Hippocampal formation (tissue), 2 donors: ENCODE data around the gene TDRD7.
A peak's percentile ranks its signal among the peaks of the same experiment; 100 is the strongest.
"Not testable (repeated sequence)": the region's sequence is repeated elsewhere in the genome, so short reads cannot be mapped to it uniquely, and the experiment has no call there.

Source experiments
- DNase-seq, 2 donors: peaks; one replicate each; lab custom pipeline; 2025; lab: John Stamatoyannopoulos, UW

Gene TDRD7

DNA sequence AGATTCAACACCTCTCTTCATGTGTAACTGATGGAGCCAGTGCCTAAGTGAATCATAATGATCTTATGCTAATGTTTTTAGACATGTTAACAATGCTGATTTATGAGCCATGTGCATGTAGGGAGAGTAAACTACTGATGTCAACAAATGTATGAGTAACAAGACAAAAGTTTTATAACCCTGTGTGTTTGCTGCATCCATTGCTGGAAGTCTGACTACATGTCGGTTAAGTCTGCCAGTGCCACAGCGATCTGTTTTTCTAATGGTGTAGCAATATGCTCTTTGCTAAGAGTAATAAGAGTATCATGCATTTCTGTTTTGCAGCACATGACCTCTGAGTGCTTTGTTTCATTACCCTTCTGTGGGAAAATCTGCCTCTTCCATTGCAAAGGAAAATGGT lies 63.2 kb downstream of the TDRD7 start:
- DNase-seq: no peak

DNA sequence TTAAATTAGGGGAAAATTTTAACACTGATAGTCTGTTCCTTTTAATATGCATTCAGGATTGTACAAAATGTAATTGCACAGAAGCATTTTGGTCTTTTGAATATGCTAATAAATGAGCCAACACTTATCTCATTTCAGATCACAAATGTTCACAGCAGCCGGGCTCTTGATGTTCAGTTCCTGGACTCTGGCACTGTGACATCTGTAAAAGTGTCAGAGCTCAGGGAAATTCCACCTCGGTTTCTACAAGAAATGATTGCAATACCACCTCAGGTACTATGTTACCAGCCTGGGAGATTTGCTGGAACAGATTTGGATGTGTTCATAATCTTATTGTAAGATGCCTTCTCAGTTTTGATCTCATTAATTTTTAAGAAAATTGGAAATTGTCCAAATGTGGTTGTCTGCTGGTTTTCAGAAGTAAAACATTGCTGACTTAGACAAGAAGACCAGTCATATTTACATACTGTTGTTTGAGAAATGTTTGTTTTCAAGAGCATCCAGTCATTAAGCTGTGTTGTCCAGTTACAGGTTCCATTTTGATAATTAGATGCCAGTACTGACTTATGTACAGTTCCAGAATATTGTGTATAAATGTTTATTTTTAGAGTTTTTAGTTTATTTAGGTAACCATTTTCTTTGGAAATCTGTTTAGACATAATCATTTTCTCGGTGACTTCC lies 66.5 kb downstream of the TDRD7 start:
- no peak for DNase-seq

DNA sequence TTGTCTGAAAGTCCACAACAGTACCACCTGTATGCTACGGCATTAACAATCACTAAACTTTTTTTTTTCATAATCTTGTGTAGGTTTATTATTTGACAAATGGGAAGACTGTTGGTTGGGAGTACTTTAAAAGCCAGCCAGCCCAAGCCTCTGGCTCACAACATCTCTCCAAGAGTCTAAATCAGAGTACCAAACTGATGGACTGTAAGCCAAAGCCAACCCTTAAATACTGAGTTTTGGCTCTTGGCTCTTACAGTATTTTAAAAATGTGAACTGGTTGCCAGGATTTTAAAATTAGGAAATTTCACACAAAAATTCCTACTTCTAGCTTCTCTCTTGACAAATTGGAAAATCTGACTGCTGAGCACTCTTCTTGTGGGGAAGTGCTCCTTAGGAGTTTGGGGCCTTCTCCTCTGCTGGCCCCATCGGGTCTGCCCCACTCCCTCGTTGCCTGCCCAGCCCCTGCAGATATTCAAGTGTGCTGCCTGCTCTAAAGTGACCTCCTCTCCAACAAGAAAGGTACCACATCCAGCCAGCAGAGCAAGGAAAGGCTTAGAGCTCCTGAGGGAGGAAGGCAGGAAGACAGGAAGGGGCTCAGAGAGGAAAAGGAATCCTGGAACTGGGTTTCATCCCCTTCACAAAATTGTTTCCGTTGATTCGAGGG lies 67.7 kb downstream of the TDRD7 start:
- DNase-seq: no peak

DNA sequence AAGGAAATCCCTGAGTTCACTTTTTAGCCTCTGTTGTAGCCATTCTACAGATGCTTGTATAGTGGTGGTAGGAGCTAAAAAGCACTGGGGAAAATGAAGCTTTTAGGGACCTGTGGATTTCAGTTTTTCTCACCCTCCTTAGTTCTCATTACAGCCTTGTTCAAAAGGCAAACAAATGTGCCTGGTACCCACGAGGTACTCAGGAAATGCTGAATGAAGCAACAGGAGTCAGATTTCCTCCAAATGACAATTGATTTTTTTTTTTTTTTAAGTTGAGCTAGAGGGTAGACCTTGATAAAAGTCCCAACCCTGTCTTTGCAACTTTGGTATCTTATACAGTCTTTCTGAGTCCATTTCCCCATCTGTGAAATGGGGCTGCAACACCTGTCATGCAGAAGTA lies 68.3 kb downstream of the TDRD7 start:
- DNase-seq: no peak

DNA sequence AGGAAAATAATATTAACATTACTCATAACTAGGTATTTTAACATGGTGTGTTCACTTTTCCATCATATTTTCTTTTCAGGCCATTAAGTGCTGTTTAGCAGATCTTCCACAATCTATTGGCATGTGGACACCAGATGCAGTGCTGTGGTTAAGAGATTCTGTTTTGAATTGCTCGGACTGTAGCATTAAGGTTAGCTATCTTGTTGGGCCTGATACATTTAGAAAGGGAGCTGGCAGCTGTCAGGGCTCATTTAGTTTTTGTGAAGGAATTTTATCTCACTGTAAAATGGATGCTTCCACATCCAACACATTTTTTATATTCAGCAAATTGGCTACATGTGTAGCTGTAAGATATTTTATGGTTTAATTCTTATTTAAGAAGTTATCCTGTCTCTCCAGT lies 68.9 kb downstream of the TDRD7 start:
- no peak for DNase-seq

DNA sequence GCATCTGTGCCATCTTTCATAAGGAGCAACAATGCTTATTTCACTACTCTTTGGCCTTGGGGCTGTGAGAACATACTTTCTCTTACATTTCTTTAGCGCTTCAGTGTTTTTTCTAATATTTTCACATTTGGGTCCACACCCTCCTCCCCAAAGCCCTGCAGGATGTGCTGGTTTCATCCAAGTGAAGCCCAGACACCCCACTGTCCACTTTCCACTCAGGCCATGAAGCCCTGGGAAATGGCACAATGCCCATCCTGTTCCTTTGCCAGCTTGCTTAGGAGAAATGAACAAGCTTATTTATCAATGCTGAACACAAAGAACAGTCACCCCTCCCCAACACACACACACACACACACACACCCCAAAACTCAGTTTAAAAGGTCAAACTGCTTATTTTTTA lies 72.2 kb downstream of the TDRD7 start:
- DNase-seq: peak; percentile 57 to 66

DNA sequence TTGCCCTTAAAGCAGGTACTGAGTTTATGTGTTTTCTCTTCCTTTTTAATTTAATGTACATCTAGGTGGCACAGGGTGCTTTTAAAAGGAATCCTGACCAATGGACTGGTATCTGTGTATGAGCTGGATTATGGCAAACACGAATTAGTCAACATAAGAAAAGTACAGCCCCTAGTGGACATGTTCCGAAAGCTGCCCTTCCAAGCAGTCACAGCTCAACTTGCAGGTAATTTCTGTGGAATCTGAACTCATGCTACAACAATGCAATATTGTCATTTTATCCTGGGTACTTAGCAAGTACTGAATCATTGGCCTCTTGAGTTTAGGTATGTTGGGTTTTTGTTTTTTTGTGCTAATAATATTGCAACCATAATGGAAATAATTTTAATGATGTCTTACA lies 75.2 kb downstream of the TDRD7 start:
- DNase-seq: no peak

DNA sequence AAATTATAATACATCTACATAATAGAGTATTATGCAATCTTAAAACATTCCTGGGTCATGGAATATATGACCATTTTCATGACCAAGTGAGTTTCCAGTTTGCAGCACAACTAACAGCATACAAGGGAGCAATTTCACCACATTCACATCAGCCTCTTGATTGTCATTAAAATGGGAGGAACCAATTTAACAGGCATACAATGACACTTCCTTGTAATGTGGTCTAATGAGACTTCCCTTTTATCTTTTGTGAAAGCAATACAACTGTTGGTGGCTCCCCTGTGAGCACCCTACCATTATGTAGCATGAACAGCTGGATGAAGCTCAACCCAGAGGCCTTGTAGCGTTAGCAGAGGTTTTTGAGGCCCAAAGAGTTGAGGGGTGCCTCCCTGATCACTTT lies 76.0 kb downstream of the TDRD7 start:
- DNase-seq: no peak

DNA sequence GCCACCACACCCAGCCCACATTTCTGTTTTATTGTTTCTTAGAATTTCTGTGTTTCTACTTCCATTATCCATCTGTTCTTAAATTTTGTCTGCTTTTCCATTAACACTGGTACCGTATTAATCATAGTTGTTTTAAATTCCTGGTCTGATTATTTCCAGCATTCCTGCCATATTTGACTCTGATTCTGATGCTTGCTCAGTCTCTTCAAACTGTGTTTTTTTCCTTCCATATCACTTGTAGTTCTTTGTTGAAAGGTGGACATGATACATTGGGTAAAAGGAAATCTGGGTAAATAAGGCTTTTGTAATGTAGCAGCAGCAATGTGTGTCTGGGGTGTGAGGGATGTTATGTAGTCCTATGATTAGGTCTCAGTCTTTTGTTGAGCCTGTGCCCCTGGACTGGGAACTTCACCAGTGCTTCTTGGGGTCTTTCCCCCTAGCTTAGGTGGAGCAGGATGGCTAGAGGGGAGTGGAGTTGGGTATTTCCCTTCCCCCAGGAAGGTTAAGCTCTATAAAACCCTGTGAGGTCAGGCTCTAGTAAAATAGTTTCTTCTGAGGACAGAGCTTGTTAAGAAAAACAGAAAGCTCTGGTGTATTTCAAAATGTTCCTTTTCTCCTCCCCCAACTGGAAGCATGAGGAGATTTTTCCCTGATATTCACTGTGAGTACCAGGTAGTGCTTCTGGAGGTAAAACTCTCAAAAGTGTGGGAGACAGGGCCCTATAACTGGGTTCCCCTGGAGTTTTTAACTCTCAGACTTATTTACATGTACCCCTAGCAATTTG lies 79.5 kb downstream of the TDRD7 start:
- DNase-seq: no peak

DNA sequence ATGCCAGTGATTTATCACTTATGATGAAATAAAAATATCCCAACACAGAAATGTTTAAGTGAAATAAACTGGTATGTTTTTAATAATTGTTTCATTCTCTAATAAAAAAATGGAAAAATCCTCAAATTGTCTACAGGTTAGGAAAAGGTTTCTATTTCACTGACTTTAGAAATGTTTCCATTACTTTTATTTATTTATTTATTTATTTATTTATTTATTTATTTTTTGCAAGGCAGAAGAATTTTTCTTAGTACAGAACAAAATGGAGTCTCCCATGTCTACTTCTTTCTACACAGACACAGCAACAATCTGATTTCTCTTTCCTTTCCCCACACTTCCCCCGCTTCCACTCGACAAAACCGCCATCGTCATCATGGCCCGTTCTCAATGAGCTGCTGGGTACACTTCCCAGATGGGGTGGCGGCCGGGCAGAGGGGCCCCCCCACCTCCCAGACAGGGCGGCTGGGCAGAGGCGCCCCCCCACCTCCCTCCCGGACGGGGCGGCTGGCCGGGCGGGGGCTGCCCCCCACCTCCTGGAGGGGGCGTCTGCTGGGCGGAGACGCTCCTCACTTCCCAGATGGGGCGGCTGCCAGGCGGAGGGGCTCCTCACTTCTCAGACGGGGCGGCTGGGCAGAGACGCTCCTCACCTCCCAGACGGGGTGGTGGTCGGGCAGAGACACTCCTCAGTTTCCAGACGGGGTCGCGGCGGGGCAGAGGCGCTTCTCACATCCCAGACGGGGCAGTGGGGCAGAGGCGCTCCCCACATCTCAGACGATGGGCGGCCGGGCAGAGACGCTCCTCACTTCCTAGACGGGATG lies 85.9 kb downstream of the TDRD7 start:
- DNase-seq: not testable (repeated sequence)

DNA sequence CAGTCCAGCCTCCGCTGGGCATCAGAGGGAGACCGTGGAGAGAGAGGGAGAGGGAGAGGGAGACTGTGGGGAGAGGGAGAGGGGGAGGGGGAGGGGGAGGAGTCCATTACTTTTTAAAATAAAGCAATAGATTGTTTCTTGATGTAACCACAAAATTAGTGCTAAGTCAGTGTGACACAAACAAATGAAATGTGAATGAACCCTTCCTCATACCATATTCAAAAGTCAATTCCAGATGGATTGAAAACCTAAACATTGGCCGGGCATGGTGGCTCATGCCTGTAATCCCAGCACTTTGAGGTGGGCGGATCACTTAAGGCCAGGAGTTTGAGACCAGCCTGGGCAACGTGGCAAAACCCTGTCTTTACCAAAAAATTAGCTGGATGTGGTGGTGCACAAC lies 87.0 kb downstream of the TDRD7 start:
- DNase-seq: not testable (repeated sequence)

DNA sequence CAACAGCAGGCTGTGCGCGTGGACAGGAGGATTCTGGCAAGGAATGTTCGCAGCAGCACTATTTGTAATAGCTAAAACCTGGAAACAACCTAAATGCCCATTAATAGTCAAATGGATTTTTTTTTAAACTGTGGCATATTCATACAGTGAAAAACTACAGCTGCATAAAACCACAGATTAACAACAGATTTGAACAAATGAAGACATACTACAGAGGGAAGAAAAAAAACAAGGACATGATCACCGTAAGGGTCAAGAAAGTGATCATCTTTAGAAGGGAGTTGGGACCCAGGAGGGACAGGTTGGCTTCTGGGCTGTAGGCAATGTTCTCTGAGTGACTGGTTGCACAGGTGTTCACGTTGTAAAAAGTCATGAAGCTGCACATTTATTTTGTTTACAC lies 88.4 kb downstream of the TDRD7 start:
- no peak for DNase-seq

DNA sequence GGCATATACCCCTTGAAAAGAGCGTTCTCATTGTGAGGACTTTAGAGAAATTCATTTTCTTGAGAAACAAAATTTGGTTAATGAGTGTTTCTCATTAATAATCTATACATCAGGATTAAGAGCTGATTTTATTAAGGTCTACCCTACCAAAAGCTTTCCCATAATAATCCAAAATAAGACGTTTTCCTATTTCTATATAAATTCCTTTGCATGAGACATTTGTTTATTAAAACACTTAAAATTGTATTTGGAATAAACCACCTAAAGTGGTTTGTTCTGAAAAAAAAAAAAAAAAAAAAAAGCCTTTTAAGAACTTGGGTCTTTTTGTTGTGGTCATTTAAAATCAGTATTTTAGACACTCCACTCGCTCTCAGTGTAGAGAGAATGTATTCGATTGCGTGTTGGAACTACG lies 88.9 kb downstream of the TDRD7 start:
- no peak for DNase-seq

DNA sequence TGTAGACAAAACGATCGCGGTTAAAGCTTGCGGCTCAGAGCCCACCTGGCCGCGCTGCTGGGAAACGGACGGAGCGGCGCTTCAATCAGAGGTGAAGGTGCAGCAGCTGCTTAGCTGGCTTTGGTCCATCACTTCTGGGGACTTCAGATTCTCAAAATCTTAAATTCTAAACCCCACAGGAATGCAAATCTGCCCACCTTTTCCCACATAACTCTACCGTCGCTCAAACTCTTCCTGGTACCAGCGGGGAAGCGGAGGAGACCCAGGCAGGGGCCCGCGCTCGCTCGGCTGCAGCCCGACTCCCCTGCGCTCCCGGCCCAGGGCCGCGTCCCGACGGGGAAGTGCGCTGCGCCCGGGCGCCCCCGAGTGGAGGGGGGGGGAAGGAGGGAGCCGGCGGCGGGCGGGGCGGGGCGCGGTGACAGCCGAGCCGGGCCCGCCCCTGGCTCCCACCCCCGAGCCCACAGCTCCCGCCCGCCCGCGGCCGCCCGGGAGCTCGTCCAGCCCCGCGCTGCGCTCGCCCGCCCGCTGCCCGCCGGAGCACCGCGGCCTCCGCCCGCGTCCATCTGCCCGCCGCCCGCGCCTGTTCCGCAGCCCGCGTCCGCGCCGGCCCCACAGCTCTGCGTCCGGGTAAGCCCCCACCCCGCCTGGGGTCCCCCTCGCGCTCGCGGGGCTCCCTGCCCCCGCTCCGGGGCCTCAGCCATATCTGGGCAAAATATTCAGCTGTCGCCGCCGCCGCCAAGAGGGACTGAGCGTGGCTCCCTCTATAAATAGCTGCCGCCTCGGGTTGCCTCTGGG lies 89.5 kb downstream of the TDRD7 start, which contains the start of gene TMOD1:
Gene TMOD1, plus strand, starts transcription at position 490 of the 795 bp plus-strand sequence. CDS start 22,523 bp downstream, outside the sequence.
- peak; percentile 56 to 72 for DNase-seq

DNA sequence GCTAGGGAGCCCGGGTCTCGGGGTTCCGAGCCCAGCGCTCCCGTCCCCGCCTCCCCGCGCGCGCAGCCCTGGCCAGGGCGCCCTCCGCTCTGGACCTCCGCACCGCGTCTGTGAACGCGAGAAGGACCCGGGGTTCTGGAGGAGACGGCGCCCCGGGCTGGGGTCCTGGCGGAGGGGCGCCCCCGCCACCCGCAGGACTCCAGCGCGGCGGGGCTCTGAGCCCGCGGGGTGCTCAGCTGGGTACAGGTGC lies 90.0 kb downstream of the TDRD7 start:
- DNase-seq: no peak

DNA sequence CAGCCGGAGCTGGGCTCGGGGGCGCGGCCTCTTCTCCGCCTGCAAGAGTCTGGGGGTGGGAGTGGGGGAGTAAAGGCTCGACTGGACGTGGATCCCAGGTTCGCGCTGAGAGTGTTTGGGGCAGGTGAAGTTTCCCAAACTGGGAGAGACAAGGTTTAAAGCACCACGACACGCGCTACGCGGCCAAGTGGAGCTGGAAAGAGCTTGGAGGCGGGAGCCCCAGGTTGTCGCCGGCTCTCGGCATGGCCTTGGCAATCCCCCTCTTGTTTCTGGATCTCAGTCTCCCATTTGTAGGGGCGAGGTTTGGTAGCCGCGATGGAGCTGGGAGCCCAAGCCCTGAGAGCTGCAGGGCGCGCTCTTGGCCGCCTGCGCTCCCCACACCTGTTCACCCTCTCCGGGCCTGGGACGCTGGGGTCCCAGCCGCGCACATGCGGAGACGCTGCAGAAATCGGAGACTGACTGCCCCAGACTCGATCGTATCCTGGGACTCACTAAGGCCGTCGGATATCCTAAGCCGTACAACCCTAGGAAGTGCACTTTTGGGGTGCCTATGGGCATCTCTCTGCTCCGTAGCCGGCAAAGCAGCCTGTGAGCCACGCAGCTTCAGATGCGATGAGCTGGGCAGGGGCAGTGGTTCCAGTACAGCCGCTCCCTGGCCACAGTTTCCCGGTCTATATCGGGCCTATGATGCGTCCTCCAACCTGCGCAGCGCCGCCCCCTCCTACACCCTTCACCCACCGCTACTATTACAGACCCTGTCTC lies 90.5 kb downstream of the TDRD7 start:
- DNase-seq: no peak

DNA sequence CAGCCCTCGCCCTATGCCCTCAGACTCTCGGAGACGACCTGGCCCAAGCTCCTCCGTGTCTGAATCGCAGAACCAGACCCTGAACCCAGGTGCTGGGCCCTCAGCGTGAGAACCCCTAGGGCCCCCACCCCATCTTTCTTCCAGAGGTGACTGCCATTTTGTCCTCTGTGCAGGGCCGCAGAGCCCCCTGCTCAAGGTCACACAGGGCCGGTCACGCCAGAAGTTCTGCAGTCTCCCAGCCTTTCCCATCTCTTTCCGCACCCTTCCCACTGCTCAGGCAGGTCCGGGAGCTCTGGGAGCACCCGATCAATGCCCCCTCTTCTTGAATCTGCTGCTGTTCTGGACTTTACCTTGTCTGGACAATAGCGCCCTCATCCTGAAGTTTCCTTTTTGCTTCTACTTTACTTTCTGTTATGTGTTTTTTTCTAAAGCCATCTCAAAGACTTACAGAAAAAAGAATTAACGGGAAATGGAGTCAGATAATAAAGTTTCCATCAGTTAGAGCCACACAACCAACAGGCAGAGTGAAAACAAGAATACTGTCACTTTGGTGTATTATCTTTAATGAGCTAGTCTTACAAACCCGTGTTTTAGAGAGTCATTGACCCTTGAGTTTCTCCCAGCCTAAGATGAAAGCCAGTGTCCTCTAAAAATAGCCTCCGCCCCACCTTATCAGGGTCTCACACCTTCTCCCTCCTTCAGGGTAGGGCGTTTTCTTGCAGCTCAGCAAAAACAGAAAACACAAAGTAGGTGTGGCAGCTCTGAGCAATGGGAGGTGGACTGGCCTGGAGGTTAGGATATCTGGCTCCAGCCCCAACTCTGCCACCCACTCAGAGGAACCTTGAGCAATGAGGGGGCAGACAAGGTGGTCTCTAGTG lies 91.3 kb downstream of the TDRD7 start:
- no peak for DNase-seq

DNA sequence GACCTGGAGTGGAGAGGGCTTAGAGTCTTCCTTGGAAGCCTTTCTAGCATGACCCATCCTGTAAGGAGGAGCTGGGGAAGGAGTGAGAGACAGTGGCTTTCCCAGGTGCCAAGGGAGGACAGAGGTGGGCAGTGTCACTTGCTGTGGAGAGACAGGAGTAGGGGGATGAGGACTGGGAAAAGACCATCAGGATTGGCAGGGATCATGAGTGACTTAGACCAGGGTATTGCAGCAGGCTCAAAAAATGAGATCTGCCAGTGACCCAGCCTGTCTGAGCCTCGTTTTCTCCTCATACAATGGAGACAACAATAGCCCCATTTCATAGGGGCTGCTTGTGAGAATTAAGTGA lies 91.9 kb downstream of the TDRD7 start:
- no peak for DNase-seq

DNA sequence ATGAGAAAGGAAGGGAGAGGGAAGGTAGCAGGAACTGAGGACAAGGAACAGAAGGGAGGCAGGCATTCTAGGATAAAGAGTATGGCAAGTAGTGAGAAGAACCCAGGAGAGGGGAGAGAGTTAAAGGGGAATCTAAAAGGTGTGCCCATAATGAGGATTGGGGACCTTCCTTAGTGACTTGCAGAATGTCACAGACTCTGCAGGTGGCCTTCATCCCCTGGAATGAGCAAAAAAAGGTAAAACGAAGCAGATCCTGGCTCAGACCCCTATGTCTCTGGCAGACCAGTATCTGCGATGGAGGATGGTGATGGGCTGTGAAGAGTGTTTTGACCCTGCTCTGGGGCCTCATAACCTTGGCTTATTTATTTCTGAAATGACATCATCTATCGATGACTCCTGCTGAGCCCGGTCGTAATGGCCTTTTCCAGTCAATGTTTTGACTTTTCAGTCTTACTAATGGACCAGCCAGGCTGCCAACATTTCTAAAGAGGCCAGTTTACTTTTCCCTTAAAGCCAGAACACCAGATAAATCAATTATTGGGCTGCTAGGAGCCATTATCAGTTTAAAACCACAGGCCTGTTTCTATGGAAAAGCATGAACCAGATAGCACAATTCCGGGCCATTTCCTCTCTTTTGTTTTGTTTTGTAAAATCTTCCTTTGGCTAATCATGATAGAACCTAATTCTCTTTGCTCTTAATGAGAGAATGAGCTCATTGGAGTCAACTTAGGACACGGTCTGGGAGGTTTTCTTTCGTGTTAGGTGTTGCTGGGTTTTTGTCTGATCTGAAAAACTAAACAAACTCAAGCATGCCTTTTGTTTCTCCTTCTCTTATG lies 92.7 kb downstream of the TDRD7 start:
- DNase-seq: no peak
